Right hindlimb (tissue), 1 donor: ENCODE data around the gene TSGA10IP.
A peak's percentile ranks its signal among the peaks of the same experiment; 100 is the strongest.
"Not testable (repeated sequence)": the region's sequence is repeated elsewhere in the genome, so short reads cannot be mapped to it uniquely, and the experiment has no call there.

ENCODE experiments used
- DNase-seq: peaks from one replicate; pipeline ENCODE4 v3.0.0-alpha.2; 2018

TSGA10IP gene

GRCh38 chr11:65947603-65948125 lies 2.4 kb downstream of the TSGA10IP start:
- DNase-seq: no peak

GRCh38 chr11:65950711-65951110 lies 5.4 kb downstream of the TSGA10IP start:
- DNase-seq: not testable (repeated sequence)

- DNase-seq: not testable (repeated sequence)
Observed at GRCh38 chr11:65951641-65952040, 6.4 kb downstream of the TSGA10IP start.

GRCh38 chr11:65952052-65952521 lies 6.8 kb downstream of the TSGA10IP start:
- no peak for DNase-seq

GRCh38 chr11:65953471-65953870 lies 8.2 kb downstream of the TSGA10IP start:
- DNase-seq: no peak

GRCh38 chr11:65954771-65955170 lies 9.5 kb downstream of the TSGA10IP start:
- no peak for DNase-seq

- no peak for DNase-seq
Observed at GRCh38 chr11:65958291-65958690, 13.0 kb downstream of the TSGA10IP start.

- DNase-seq: no peak
Observed at GRCh38 chr11:65958774-65959420, 13.6 kb downstream of the TSGA10IP start.

- DNase-seq: no peak
Observed at GRCh38 chr11:65960824-65961266, 15.6 kb downstream of the TSGA10IP start.

GRCh38 chr11:65961267-65962140 lies 16.2 kb downstream of the TSGA10IP start, which contains the start of gene SART1:
Gene SART1, plus strand, starts transcription at chr11:65961734. Its CDS starts 47 bp downstream, at chr11:65961781.
- DNase-seq: peak; percentile 99

GRCh38 chr11:65962141-65962564 lies 16.9 kb downstream of the TSGA10IP start:
- no peak for DNase-seq

GRCh38 chr11:65964906-65965305 lies 19.6 kb downstream of the TSGA10IP start:
- DNase-seq: no peak

- DNase-seq: no peak
Observed at GRCh38 chr11:65965986-65966762, 20.9 kb downstream of the TSGA10IP start.

- DNase-seq: no peak
Observed at GRCh38 chr11:65967329-65967934, 22.2 kb downstream of the TSGA10IP start.

GRCh38 chr11:65968600-65969482 lies 23.6 kb downstream of the TSGA10IP start:
- no peak for DNase-seq

- no peak for DNase-seq
Observed at GRCh38 chr11:65972116-65972515, 26.8 kb downstream of the TSGA10IP start.

- DNase-seq: no peak
Observed at GRCh38 chr11:65973439-65974110, 28.3 kb downstream of the TSGA10IP start.

- no peak for DNase-seq
Observed at GRCh38 chr11:65975771-65976170, 30.5 kb downstream of the TSGA10IP start.

- no peak for DNase-seq
Observed at GRCh38 chr11:65976216-65977176, 31.2 kb downstream of the TSGA10IP start.
